Measurements from ENCODE around the gene LAG3. TPM values are rescaled to one million over a fixed set of nuclear protein-coding genes. Genes with fewer than 3 reads are reported as not detected.

The LAG3 gene
- polyA plus RNA-seq, 3 donors: 0.75 to 1.7 (median 0.90) TPM

GRCh38 chr12:6821591-6822425 lies 49.5 kb downstream of the LAG3 start, which contains the start of gene GPR162:
Gene GPR162, plus strand, starts transcription at chr12:6821821. Its CDS starts 2,078 bp downstream, at chr12:6823899.
- DNase-seq (ENCODE audit: low read depth in 3 of 3, low spot score in 2 of 3): no peak

- DNase-seq (ENCODE audit: low read depth in 3 of 3, low spot score in 2 of 3): no peak
These were observed 50.3 kb downstream of the LAG3 start for GRCh38 chr12:6822426-6823135.

- DNase-seq (ENCODE audit: low read depth in 3 of 3, low spot score in 2 of 3): no peak
These were observed 51.1 kb downstream of the LAG3 start for GRCh38 chr12:6823182-6824084.

- no peak for DNase-seq (ENCODE audit: low read depth in 3 of 3, low spot score in 2 of 3)
These were observed 51.9 kb downstream of the LAG3 start for GRCh38 chr12:6824085-6824775.

- DNase-seq (ENCODE audit: low read depth in 3 of 3, low spot score in 2 of 3): no peak
These were observed 52.6 kb downstream of the LAG3 start for GRCh38 chr12:6824901-6825381.

- DNase-seq (ENCODE audit: low read depth in 3 of 3, low spot score in 2 of 3): no peak
These were observed 53.2 kb downstream of the LAG3 start for GRCh38 chr12:6825398-6826124.

- no peak for DNase-seq (ENCODE audit: low read depth in 3 of 3, low spot score in 2 of 3)
These were observed 53.9 kb downstream of the LAG3 start for GRCh38 chr12:6826125-6826733.

- DNase-seq (ENCODE audit: low read depth in 3 of 3, low spot score in 2 of 3): no peak
These were observed 54.6 kb downstream of the LAG3 start for GRCh38 chr12:6826734-6827436.

- peak in 1 of 3 donors; percentile 81 for DNase-seq (ENCODE audit: low read depth in 3 of 3, low spot score in 2 of 3)
These were observed 55.2 kb downstream of the LAG3 start for GRCh38 chr12:6827437-6827911.

Other genes starting within 250 kb of the LAG3 start
- gene GAPDH, start 238.0 kb upstream of the LAG3 start, polyA plus RNA-seq (ENCODE audit: insufficient read length in 3 of 3): 1,000 to 10,000 TPM; 1,949 to 2,148 (median 2,005) TPM
- 10 to 100 TPM; 10.2 to 12.2 (median 11.9) TPM for gene IFFO1, start 216.5 kb upstream of the LAG3 start, polyA plus RNA-seq (ENCODE audit: insufficient read length in 3 of 3)
- gene NOP2, start 204.2 kb upstream of the LAG3 start, polyA plus RNA-seq (ENCODE audit: insufficient read length in 3 of 3): 10 to 100 TPM; 22.2 to 24.5 (median 24.4) TPM
- gene CHD4, start 165.1 kb upstream of the LAG3 start, polyA plus RNA-seq (ENCODE audit: insufficient read length in 3 of 3): 100 to 1,000 TPM; 277 to 287 (median 283) TPM
- 1 to 10 TPM in 2 of 3 donors, under 1 TPM in 1; 0.75 to 1.3 (median 1.2) TPM for gene LPAR5, start 136.6 kb upstream of the LAG3 start, polyA plus RNA-seq (ENCODE audit: insufficient read length in 3 of 3)
- 1 to 10 TPM; 3.5 to 4.7 (median 4.6) TPM for gene ACRBP, start 125.1 kb upstream of the LAG3 start, polyA plus RNA-seq (ENCODE audit: insufficient read length in 3 of 3)
- 100 to 1,000 TPM; 125 to 134 (median 128) TPM for gene ING4, start 109.4 kb upstream of the LAG3 start, polyA plus RNA-seq (ENCODE audit: insufficient read length in 3 of 3)
- gene ZNF384, start 83.1 kb upstream of the LAG3 start, polyA plus RNA-seq (ENCODE audit: insufficient read length in 3 of 3): 10 to 100 TPM; 73.2 to 86.0 (median 76.1) TPM
- gene PIANP, start 71.7 kb upstream of the LAG3 start, polyA plus RNA-seq (ENCODE audit: insufficient read length in 3 of 3): 1 to 10 TPM; 8.1 to 9.0 (median 8.9) TPM
- gene COPS7A, start 48.5 kb upstream of the LAG3 start, polyA plus RNA-seq (ENCODE audit: insufficient read length in 3 of 3): 10 to 100 TPM; 58.7 to 69.4 (median 63.4) TPM
- gene MLF2, start 19.4 kb upstream of the LAG3 start, polyA plus RNA-seq (ENCODE audit: insufficient read length in 3 of 3): 100 to 1,000 TPM; 184 to 208 (median 196) TPM
- gene PTMS, start 6.2 kb upstream of the LAG3 start, polyA plus RNA-seq (ENCODE audit: insufficient read length in 3 of 3): 100 to 1,000 TPM; 498 to 577 (median 564) TPM
- gene CD4, start 17.0 kb downstream of the LAG3 start, polyA plus RNA-seq (ENCODE audit: insufficient read length in 3 of 3): 10 to 100 TPM; 28.0 to 32.4 (median 31.7) TPM
- gene GPR162, start 49.3 kb downstream of the LAG3 start, polyA plus RNA-seq (ENCODE audit: insufficient read length in 3 of 3): 10 to 100 TPM; 22.1 to 28.7 (median 24.7) TPM
- gene P3H3, start 55.9 kb downstream of the LAG3 start, polyA plus RNA-seq (ENCODE audit: insufficient read length in 3 of 3): 10 to 100 TPM; 22.8 to 27.5 (median 24.6) TPM
- 1 to 10 TPM; 3.7 to 4.3 (median 4.3) TPM for gene GNB3, start 68.4 kb downstream of the LAG3 start, polyA plus RNA-seq (ENCODE audit: insufficient read length in 3 of 3)
- 10 to 100 TPM; 20.5 to 23.3 (median 22.7) TPM for gene CDCA3, start 78.8 kb downstream of the LAG3 start, polyA plus RNA-seq (ENCODE audit: insufficient read length in 3 of 3)
- gene USP5, start 79.6 kb downstream of the LAG3 start, polyA plus RNA-seq (ENCODE audit: insufficient read length in 3 of 3): 10 to 100 TPM; 56.7 to 63.5 (median 61.2) TPM
- 100 to 1,000 TPM; 611 to 637 (median 629) TPM for gene TPI1, start 95.0 kb downstream of the LAG3 start, polyA plus RNA-seq (ENCODE audit: insufficient read length in 3 of 3)
- 10 to 100 TPM in 2 of 3 donors, 1 to 10 TPM in 1; 7.4 to 13.7 (median 13.2) TPM for gene SPSB2, start 100.8 kb downstream of the LAG3 start, polyA plus RNA-seq (ENCODE audit: insufficient read length in 3 of 3)
- gene LRRC23, start 132.3 kb downstream of the LAG3 start, polyA plus RNA-seq (ENCODE audit: insufficient read length in 3 of 3): 10 to 100 TPM; 19.1 to 23.5 (median 23.4) TPM
- 10 to 100 TPM; 12.0 to 12.5 (median 12.2) TPM for gene ENO2, start 142.1 kb downstream of the LAG3 start, polyA plus RNA-seq (ENCODE audit: insufficient read length in 3 of 3)
- gene ATN1, start 155.4 kb downstream of the LAG3 start, polyA plus RNA-seq (ENCODE audit: insufficient read length in 3 of 3): 10 to 100 TPM; 83.9 to 95.0 (median 90.0) TPM
- gene RNU7-1, start 171.3 kb downstream of the LAG3 start, polyA plus RNA-seq (ENCODE audit: insufficient read length in 3 of 3): 1 to 10 TPM in 2 of 3 donors, not detected in 1; 5.0 to 6.0 TPM
- gene C12orf57, start 171.5 kb downstream of the LAG3 start, polyA plus RNA-seq (ENCODE audit: insufficient read length in 3 of 3): 100 to 1,000 TPM; 146 to 155 (median 153) TPM
- gene PTPN6, start 178.8 kb downstream of the LAG3 start, polyA plus RNA-seq (ENCODE audit: insufficient read length in 3 of 3): 10 to 100 TPM; 19.0 to 21.1 (median 19.5) TPM
- 100 to 1,000 TPM; 256 to 268 (median 266) TPM for gene PHB2, start 198.1 kb downstream of the LAG3 start, polyA plus RNA-seq (ENCODE audit: insufficient read length in 3 of 3)
- gene EMG1, start 198.4 kb downstream of the LAG3 start, polyA plus RNA-seq (ENCODE audit: insufficient read length in 3 of 3): 10 to 100 TPM; 41.6 to 48.2 (median 45.0) TPM
- 10 to 100 TPM; 61.5 to 68.3 (median 65.3) TPM for gene LPCAT3, start 246.0 kb downstream of the LAG3 start, polyA plus RNA-seq (ENCODE audit: insufficient read length in 3 of 3)

Data from right renal cortex interstitium (tissue), 3 donors.